Measurements from ENCODE around the gene WDR87.
"Not testable (repeated sequence)": the region's sequence is repeated elsewhere in the genome, so short reads cannot be mapped to it uniquely, and the experiment has no call there.

Gene WDR87

GRCh38 chr19:37929355-37929923 is 23.0 kb upstream of the WDR87 start:
- DNase-seq = no peak

GRCh38 chr19:37928527-37929286 is 22.3 kb upstream of the WDR87 start:
- no peak for DNase-seq

GRCh38 chr19:37926711-37927110 is 20.3 kb upstream of the WDR87 start:
- DNase-seq = no peak

- DNase-seq = no peak
Measured at GRCh38 chr19:37926255-37926654, 19.9 kb upstream of the WDR87 start.

GRCh38 chr19:37925212-37925611 is 18.8 kb upstream of the WDR87 start:
- DNase-seq = no peak

GRCh38 chr19:37924573-37924972 is 18.2 kb upstream of the WDR87 start:
- DNase-seq = not testable (repeated sequence)

GRCh38 chr19:37920591-37921450 is 14.4 kb upstream of the WDR87 start:
- no peak for DNase-seq

- no peak for DNase-seq
Measured at GRCh38 chr19:37914908-37915307, 8.5 kb upstream of the WDR87 start.

GRCh38 chr19:37909661-37910199 is 3.3 kb upstream of the WDR87 start:
- DNase-seq = no peak

GRCh38 chr19:37907735-37908455 is 1.5 kb upstream of the WDR87 start:
- DNase-seq = no peak

GRCh38 chr19:37906869-37907734 is 708 bp upstream of the WDR87 start, which contains the start of gene SIPA1L3:
Gene SIPA1L3 (plus strand): TSS chr19:37907208. CDS start chr19:38081566, 174,358 bp downstream.
- peak; percentile 96 to 99 for DNase-seq

- DNase-seq = no peak
Measured at GRCh38 chr19:37903096-37903495, 3.3 kb downstream of the WDR87 start.

GRCh38 chr19:37902668-37903067 is 3.7 kb downstream of the WDR87 start:
- DNase-seq = peak; percentile 66 to 88

GRCh38 chr19:37899966-37900365 is 6.4 kb downstream of the WDR87 start:
- DNase-seq = no peak

GRCh38 chr19:37899453-37899852 is 6.9 kb downstream of the WDR87 start:
- no peak for DNase-seq

GRCh38 chr19:37896180-37896579 is 10.2 kb downstream of the WDR87 start:
- DNase-seq = no peak

- DNase-seq = no peak
Measured at GRCh38 chr19:37893845-37894575, 12.4 kb downstream of the WDR87 start.

- DNase-seq = no peak
Measured at GRCh38 chr19:37886571-37886970, 19.8 kb downstream of the WDR87 start.

- no peak for DNase-seq
Measured at GRCh38 chr19:37885392-37885791, 21.0 kb downstream of the WDR87 start.

GRCh38 chr19:37877147-37877546 is 29.2 kb downstream of the WDR87 start:
- DNase-seq = no peak

- no peak for DNase-seq
Measured at GRCh38 chr19:37876032-37876431, 30.4 kb downstream of the WDR87 start.

Measured in NCI-H1930 (cell line).